HG02610 (cell line): Measurements from ENCODE around the gene BAIAP2.

Experiments used
- ATAC-seq: cut with Tn5 transposase; IDR thresholded peaks from one replicate; pipeline ENCODE4 v1.9.1; 2021; ENCODE audit warnings: mild to moderate bottlenecking, moderate library complexity; ENCODE audit not compliant: unreplicated experiment

The BAIAP2 gene

DNA sequence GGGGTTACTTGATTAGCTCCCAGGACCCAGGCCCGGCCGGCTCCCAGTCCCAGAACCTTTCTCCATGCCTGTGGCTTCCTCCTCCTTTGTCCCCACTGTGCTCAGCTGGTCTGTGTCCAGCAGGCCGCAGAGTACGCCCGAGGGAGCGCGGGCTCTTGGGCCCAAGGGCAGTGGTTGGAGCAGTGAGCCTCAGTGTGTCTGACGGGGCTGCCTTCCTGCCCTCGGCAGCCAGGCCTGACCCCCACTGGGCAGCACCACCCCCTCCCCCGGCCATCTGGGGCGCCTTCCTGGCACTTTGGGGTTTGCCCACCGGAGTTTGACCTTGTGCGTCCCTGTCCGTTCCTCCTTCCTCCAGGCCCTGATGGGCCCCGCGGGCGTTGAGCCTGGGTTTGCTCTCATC, 67.9 kb downstream of the BAIAP2 start:
- no peak for ATAC-seq

DNA sequence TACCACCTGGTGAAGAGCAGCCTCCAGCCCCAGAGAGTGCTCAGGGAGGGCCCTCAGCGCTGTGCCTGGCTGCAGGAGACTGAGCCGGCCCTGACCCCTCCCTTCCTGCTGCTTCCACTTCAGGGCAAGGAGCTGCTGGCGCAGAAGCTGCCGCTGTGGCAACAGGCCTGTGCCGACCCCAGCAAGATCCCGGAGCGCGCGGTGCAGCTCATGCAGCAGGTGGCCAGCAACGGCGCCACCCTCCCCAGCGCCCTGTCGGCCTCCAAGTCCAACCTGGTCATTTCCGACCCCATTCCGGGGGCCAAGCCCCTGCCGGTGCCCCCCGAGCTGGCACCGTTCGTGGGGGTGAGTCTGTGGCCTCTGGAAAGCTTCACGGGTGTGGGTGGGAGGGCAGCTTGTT, 68.4 kb downstream of the BAIAP2 start:
- no peak for ATAC-seq

DNA sequence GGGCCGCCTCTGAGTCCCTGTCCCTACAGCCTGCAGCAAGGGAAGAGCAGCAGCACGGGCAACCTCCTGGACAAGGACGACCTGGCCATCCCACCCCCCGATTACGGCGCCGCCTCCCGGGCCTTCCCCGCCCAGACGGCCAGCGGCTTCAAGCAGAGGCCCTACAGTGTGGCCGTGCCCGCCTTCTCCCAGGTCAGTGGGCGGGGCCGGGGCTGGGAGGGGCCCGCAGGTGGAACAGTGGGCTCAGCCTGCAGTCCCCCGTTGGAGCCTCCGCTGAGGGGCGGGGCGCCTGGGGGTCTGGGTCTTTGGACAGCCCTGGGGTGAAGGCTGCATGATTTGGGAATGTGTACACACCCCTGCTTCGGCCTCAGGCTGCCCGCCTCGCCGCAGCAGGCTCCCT, 71.8 kb downstream of the BAIAP2 start:
- ATAC-seq, result no peak

DNA sequence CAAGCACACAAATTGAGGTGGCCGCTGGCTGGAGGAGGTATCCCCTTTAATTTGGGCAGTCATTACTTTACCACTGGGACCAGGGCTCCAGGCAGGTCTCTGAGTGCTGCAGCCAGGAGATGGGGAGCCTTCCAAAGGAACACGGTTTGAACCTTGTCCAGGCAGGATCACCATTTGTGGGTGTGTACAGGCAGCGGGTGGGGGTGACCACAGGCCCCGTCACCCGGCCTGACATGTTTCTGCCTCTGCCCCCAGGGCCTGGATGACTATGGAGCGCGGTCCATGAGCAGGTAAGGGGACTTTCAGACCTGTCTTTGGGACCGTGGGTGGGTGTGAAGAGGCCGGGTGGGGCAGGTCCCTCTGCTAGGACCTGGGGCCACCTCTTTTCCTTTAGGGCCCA, 73.3 kb downstream of the BAIAP2 start:
- no peak for ATAC-seq

DNA sequence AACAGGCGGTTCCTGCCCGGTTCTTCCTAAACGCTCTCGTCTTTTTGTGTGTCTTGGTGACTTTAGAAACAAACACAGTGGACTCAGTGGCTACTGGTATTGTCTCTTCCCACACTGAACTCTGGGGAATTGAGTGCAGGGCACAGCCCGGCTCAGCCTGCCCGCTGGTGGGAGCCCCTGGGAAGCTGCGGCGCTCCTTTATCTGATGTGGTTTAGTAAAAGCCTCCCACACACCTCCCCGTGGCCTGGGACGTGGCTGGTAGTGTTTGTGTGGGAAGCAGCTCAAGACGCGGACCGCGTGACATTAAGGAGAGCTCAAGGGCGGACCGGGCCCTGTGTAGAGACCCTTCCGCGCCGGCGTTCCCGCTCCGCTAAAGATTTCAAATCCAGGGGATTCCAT, 75.0 kb downstream of the BAIAP2 start:
- no peak for ATAC-seq

DNA sequence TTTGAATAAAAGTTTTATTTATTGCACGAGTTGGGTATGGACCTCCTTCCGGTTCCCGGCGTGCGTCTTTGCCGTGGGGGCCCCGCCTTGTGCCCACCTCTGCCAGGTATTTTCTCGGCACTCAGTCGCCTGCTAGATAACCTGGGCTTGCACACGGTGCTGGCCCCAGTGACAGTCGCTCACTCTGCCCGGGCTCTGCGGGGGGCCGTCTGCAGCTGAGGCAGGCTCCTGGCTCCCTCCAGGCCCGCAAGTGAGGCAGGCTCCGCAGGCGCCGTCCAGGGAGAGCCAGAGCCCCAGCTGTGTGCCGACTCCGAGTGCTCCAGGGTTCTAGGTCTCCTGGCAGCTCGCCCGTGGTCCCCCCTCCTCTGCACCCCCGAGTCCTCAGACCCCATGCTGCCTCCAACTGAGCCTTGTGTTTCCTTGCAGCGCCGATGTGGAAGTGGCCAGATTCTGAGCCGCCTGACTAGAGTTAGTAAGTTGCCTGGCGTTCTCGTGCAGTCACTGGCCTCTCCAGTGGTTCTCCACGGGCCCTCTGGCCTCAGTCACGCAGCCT, 75.6 kb downstream of the BAIAP2 start:
- ATAC-seq, result no peak

DNA sequence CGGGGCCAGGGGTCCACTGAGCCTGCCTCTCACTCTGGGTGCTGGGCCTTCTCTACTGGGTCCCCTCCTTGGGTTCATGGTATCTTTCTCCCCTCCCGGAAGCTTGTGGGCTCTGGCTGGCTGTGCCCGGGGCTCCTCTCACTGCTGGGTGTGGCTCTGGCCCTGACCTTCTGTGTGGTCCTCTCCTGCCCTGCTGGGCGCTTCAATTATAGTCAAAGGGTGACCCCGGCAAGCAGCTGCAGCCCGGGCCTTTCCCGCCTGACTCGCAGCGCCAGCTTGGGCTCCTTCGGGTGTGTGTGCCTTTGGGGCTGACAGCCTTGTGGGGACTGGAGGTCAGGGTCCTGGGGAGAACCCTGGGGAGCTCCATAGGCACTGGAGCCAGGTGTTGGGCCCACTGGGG, 76.1 kb downstream of the BAIAP2 start:
- no peak for ATAC-seq

DNA sequence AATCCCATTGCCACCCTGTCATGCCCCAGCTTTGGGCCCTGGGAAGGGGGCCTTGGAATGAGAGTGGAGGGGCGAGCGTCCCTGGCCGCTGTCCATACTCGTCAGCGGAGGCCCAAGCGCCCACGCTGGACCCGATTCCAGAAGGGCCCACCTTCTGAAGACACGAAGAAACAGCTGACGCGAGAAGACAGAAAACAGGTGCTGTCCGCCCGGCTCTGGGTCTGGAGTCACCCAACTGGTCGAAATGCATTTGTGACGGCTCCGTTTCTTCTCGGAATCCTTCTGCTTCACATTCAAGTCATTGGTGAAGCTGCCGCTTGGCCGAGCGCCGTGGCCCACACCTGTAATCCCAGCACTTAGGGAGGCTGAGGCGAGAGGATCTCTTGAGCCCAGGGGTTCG, 77.5 kb downstream of the BAIAP2 start:
- no peak for ATAC-seq

DNA sequence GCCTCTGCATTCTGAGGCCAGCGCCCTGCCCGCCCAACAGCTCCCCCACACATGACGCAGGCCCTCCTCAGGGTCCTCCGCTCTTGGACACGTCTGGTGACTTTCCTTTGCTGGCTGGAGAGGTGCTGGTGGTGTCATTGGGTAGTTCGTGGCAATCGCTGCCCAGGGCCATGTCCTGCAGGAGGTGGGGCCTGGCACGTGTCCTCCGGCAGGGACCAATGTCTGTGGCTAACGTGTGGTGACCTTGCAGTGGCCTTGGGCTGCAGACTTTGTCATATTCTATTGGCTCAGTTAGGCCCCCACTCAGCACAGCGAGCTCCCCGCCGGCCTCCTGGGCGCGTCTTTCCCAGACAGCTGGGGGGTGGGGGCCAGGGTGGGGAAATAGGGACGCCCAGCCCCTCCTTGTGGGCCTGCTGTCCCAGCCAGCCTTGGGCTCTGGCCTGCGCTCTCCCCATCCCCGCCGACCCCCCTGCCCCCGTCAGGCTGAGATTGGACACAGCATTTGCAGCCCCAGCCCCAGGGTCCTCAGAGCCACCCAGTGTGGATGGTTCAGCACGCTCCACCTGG, 78.3 kb downstream of the BAIAP2 start:
- no peak for ATAC-seq

DNA sequence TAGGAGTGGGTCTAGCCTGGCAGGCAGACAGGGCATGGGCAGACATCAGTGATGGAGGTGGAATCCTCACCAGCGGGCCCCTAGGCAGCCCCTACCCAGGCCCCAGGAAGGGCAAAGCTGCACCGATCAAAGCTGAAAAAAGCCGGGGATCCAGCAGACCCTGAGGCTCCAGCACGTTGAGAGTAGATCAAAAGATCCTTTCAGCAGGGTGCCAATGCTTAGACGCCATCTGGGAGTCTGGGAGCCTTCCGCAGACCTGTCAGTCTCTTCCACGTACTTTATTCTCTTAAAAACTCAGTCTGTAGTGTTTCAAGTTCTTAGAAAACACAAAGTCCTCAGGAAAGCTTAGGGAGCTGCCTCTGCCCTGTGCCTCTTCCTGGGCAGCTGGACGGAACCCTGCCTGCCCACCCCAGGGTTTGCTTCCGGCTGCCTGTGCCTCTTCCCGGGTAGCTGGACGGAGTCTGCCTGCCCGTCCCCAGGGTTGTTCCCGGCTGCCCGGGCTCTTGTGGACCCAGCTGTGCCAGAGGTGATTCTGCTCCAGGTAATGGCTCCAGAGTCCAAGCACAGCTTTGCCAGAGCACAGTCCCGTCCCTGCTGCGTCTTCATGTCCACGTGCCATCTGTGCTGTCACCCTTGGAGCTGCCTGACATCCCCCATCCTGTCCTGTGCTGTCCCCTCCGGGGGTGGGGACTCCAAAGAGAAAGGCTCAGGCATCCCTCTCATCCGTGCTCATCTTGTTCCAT, 79.6 kb downstream of the BAIAP2 start:
- no peak for ATAC-seq

DNA sequence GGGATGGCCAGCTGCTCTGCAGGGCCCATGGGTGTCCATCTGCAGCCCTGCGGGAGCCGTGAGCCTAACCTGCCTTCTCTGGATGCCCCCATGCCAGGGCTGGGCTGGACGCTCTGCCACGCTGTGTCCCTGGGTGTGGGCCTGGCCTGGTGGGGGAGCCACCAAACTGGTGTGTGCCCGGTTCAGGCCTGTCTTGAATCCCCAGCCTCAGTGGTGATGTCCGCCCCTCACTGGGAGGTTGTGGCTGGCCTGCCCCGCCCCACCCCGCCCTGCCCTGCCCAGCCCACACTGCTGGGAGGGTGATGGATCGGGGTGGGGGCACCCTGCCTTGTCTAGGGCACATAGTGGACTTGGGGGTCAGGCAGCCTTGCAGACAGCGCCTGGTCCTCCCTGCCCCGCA, 80.3 kb downstream of the BAIAP2 start:
- ATAC-seq, result no peak

DNA sequence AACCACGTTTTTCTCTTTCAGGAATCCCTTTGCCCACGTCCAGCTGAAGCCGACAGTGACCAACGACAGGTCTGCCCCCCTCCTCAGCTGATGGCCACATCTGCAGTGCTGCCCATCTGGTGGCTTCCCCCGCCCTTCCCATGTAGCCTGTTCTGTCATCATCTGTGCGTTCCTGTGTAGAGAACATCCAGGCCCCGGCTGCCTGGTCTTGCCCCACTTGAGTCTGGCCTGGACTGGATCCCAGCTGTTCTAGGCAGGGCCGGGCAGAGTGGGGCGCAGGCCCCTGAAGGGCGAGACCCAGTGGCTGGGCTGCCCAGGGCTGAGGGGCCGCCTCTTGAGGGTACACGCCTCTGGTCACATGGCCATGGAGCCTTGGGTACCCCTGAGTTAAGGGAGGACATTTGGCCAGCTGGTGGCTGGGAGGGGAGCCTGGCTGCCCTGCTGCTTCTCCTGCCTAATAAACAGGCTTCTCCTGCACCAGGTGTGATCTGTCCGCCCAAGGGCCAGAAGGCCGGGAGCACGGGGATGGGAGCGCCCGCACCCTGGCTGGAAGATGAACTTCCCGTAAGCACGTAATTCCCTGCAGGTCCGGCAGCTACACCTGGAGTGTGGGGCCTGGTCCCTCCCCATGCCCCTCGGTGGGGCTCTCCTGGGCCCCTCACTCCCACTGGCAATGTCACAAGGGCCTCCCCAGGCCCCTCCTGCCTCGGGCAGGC, 81.0 kb downstream of the BAIAP2 start:
- ATAC-seq, result no peak

DNA sequence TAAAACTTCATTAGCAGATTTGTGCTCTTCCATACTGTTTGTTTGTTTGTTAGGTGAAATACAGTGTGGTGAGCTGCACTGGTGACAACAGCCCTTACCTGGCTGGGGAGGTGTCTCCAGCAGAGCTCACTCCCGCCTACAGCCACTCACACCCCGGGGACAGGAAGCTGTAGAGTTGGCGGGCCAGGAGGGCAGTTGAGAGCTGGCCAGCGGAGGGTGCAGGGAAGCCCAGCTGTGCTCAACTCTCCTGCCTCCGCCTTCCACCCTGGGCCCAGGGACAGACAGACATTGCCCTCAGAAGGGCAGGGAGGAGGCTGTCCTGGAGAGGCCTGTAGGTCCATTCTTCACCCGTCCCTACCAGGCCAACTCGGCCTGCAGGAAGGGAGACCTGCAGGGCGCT, 81.8 kb downstream of the BAIAP2 start:
- ATAC-seq, result no peak

DNA sequence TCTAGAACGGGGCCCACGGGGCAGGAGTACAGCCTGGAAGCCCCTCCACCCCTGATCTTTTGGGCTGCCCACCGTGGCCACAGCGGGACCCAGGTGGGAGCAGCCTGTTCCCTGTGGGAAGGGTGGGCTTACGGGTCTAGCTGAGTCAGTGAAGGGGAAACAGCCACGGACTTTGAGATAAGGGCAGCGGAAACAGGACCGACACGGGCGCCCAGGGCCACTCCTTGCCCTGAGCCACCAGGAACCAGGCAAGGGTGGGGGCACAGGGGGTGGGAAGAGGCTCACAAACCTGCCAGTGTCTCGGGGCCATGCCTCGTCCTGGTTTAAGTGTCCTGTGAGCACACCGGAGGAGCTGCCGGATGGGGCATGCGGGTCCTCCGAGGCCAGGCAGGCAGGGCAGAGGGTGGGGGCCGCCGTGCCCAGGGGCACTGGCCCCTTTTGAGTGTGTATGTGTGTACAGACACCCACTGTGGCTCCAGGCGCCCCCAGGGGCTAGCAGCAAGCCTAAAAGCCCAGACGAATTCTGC, 82.8 kb downstream of the BAIAP2 start:
- no peak for ATAC-seq

DNA sequence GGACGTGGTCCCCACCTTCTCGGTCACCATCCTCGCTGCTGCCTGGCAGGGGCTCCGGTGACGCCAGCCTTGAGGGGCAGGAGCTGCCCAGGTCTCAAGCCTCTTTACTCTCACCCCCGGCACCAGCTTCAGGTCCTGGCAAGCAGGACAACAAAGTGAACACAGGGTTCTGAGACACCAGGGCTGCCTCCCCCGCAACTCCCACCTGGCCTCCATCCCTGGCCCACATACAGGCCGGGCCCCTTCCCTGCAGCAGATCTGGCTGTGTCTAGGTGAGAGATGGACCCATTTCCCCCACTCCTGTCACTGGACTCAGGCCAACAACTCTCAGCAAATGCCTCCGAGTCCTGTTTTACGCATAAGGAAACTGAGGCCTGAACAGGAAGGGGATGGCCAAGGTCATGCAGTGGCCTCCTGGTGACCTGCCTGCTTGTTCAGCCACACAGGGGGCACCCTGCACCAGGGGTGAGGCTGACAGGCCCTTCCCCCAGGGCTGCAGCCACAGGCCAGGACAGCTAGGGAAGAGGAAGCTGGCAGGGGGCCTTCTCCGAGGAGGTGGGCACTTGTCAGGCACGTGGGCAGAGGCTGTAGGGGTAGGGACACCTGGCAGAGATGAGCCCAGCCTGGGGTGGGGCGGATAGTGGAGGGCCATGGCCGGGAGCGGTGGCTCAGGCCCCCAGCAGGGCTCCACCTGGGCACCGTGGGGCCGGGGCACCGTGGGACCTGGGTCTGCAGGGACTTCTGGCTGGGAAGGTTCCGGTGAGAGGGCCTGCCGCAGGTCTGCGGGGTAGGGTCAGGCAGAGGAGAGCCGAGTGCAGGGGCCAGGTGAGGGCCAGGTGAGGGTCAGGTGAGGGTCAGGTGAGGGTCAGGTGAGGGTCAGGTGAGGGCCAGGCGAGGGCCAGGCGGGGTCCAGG, 83.6 kb downstream of the BAIAP2 start:
- ATAC-seq, result no peak

DNA sequence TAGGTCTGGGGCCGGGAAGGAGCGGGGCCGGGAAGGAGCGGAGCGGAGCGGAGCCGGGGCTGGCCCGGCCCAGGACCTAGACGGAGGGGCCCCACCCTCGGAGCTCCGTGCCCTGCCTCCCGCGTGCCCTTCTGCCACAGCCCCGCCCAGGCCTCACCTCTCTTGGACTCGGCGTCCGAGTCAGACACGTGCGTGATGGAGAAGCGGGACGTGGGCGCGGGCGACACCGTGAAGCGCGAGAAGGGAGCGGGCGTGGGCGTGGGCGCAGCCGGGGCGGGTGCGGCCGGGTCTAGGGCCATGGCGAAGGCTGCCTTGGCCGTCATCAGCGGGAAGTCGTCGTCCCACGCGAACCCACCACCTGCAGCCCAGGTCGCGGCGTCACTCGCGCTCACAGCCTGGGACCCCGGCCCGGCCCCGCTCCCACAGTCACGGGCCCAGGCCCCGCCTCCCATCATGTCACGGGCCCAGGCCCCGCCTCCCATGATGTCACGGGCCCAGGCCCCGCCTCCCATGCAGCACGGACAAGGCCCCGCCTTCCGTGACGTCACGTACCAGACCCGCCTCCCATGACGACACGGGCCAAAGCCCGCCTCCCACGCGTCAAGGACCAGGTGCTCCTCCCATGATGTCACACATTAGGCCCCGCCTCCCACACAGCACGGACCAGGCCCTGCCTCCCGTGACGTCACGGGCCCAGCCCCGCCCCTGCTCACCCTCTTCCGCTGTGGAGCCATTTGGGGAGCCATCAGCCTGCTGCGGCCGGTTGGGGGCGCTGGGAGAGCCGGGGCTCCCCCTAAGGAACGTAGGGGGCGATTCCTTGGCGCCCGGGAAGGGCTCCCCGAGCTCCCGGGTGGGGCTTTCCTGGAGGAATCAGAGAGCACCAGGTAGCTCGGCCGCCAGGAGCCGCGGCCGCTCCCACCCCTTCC, 84.5 kb downstream of the BAIAP2 start:
- ATAC-seq, result no peak

DNA sequence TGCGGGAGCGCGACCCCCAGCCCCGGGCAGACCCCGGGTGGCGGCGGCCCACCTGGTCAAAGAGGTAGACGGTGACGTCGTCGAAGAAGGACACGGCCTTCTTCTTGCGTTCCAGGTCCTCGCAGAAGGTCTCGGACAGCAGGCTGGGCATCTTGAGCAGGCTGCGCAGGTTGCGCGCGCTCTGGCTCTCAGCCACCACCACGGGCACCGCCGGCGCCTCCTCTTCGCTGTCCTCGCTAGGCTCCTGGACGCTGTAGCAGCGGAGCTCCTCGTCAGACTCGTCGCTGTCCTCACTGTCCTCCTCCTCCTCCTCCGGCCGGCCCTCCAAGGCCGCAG, 85.2 kb downstream of the BAIAP2 start:
- ATAC-seq, result no peak

DNA sequence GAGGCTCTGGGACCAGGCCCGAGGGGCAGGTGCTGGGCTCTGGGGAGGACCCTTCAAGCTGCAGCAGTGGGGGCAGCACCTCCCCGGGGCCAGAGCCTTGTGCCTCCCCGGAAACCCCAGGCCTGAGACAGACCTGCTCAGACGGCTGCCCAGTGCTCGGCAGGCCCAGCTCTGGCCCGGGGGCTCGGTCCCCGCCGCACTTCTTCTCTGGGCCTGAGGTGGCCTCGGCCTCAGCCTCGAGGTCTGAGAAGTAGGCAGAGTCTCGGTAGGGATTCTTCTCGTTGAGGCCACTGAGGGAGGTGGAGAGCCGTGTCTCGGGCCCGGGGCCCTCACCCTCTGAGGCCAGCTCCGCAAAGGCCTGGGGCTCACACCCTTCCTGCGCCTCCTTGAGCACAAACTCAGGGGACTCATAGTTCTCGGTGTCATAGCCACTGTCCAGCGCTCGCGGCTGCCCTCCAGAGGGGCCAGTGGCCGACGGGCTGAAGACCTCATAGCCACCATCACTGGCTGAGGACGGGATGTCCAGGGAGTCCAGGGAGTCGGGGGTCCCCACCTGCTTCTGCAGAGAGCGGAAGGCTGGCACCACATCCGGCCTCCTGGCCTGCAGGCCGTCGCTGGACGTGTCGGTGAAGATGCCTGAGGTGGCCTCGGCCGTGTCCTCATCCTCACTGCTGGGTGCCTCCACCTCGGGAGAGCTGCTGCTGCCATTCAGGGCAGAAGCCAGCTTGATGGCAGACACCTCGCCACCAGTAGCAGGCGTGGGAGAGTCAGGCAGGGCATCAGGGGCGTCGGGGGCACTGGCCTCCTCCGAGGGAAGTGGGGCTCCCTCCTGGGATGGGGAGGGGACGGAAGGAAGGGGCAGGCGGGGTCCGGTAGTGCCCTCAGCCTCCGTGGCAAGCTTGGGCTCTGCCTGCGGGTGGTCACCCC, 86.0 kb downstream of the BAIAP2 start:
- ATAC-seq, result no peak
